SJSA1 (cell line): Measurements from ENCODE around the gene IP6K3. TPM values are rescaled to one million over a fixed set of nuclear protein-coding genes. Genes with fewer than 3 reads are reported as not detected.

Experiments used
- DNase-seq, 2 experiments: peaks; one replicate each; pipeline ENCODE4 v3.0.0-alpha.2; 2015 to 2020; ENCODE audit warnings: low spot score in 2 of 2, low read depth in 1 of 2
- H3K27ac ChIP-seq: fragments of 250-450 bp; sonication (Bioruptor Pico); 2 replicates; pipeline ENCODE4 v1.5.1; 2020; ENCODE audit warnings: mild to moderate bottlenecking, moderate library complexity
- H3K27me3 ChIP-seq: fragments of 250-450 bp; sonication (Bioruptor Pico); replicated peaks from 2 replicates; pipeline ENCODE4 v1.5.1; 2020; ENCODE audit warnings: mild to moderate bottlenecking, moderate library complexity
- H3K36me3 ChIP-seq: fragments of 250-450 bp; sonication (Bioruptor Pico); 2 replicates; pipeline ENCODE4 v1.5.1; 2020; ENCODE audit warnings: mild to moderate bottlenecking
- H3K4me1 ChIP-seq: fragments of 250-450 bp; sonication (Bioruptor Pico); replicated peaks from 2 replicates; pipeline ENCODE4 v1.6.1; 2021; ENCODE audit warnings: mild to moderate bottlenecking
- H3K4me3 ChIP-seq: fragments of 250-450 bp; sonication (Bioruptor Pico); 2 replicates; pipeline ENCODE4 v1.5.1; 2020; ENCODE audit warnings: mild to moderate bottlenecking
- H3K9me3 ChIP-seq: fragments of 250-450 bp; sonication (Bioruptor Pico); replicated peaks from 2 replicates; pipeline ENCODE4 v1.5.1; 2020; ENCODE audit warnings: mild to moderate bottlenecking
- total RNA-seq: library from RNA; depleted of rRNA; stranded (reverse); fragments of >200 nt; shearing (Covaris generic); gene quantifications from 2 replicates; pipeline ENCODE4 v1.2.3, GENCODE V29; 2014

The IP6K3 gene
- total RNA-seq, 1 experiment from 2014 or later = 5.3 TPM

DNA sequence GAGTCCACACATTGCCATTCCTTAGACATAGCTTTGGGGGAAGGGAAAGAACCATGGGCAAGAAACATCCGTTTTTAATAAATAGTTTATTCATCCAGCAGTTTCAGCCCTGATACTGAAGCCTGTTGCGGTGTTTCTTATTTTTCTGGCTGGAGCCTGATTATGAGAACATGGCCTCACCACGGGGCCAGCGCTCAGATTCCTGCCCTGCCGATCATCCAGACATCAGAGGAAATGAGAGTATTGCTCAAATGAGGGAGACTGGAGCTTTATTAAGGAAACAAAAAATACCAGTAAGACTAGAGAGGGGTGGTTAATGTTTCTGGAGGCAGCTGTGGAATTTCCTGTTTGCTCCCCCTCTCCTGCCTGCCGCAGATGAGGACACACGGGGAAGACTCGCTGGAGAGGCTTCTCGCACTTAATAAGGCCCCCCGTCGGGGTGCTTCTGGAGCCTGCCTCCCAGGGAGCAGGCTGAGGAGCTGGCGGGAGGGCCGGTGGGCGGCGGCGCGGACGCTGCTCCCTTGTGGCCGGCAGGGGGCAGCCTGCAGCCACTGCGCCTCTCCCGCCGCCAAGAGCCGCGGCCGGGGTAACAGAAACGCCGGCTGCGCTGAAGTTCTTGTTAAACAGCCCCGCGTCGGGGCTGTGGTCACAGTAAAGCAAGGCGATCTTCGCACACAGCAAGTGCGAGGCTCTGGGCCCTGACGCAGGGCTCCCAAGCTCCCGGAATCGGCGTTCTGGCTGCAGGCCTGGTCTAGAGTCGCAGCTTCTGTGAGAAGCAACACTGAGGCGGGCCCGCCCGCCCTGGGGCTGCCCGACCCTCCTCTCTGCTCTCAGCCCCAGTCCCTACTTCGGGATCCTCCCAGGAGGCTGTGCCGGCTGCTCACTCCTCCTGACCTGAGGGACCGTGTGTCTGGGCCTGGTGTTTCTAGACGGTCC lies 24.7 kb upstream of the IP6K3 start:
- no peaks in the 10 kb centered on the region for H3K27me3 ChIP-seq
- no peaks in the 10 kb centered on the region for H3K9me3 ChIP-seq
- peak overlapping the region; percentile 91 for H3K27ac ChIP-seq
- peak; percentile 96 to 99 for DNase-seq
- peaks cover 58% of the 10 kb centered on the region for H3K4me1 ChIP-seq
- peaks cover 44% of the 10 kb centered on the region for H3K36me3 ChIP-seq
- no peak overlapping the region for H3K4me3 ChIP-seq

DNA sequence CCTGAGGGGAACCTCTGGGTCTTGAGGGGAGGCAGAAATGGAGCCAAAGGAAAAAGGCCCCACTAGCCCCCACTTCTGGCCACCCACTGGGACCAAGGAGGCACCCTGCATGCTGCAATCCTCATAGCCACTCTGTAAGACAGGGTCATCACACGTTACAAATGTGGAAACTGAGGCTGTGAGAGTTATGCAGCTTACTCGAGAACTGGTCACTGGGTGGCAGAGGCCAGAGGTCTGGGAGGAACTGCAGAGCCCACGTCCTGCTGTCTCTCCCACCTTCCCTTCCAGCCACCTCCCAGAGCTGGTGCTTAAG lies 24.1 kb upstream of the IP6K3 start:
- Histone ChIP-seq H3K36me3 (peaks cover 38% of the 10 kb centered on the region), H3K27ac (peak overlapping the region; percentile 91), H3K4me1 (peaks cover 58% of the 10 kb centered on the region), H3K27me3 (no peaks in the 10 kb centered on the region), H3K4me3 (no peak overlapping the region), H3K9me3 (no peaks in the 10 kb centered on the region)
- DNase-seq = no peak

DNA sequence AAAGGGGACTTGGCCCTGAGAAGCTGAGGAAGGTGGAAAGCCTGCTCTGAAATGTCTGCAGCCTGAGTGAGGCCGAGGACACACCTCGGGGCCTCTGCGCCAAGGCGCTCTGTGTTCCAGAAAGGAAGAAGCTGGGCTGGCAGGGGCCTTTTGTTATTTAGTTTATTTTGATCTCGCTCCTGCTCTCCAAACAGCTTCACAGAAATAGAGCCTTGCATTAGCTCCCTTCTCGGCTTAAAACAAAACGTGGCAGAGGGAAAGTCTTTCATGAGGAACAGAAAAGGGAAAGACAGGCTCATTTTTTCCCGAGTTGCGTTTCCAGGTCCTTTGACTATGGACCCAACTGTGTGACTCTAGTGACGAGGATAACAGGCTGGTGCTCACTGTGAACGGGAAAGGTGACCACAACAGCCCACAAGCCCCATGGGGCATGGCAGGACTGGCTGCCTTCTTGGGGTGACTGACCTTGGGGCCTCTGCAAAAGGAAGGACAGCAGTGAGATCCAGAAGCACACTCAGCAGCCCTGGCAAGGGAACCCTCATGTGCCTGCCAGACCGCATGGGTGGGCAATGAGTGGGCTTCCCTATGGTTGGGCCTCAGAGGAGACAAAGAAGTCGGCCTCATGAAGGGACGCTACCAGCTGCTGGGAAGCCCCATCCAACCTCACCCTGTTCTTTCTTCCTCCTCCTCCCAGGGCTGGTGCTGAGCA lies 23.6 kb upstream of the IP6K3 start:
- H3K27me3 ChIP-seq = no peaks in the 10 kb centered on the region
- H3K36me3 ChIP-seq = peaks cover 33% of the 10 kb centered on the region
- peak in 1 of 2 experiments; percentile 46 for DNase-seq
- no peak overlapping the region for H3K4me3 ChIP-seq
- no peaks in the 10 kb centered on the region for H3K9me3 ChIP-seq
- peak overlapping the region; percentile 91 for H3K27ac ChIP-seq
- peaks cover 58% of the 10 kb centered on the region for H3K4me1 ChIP-seq

DNA sequence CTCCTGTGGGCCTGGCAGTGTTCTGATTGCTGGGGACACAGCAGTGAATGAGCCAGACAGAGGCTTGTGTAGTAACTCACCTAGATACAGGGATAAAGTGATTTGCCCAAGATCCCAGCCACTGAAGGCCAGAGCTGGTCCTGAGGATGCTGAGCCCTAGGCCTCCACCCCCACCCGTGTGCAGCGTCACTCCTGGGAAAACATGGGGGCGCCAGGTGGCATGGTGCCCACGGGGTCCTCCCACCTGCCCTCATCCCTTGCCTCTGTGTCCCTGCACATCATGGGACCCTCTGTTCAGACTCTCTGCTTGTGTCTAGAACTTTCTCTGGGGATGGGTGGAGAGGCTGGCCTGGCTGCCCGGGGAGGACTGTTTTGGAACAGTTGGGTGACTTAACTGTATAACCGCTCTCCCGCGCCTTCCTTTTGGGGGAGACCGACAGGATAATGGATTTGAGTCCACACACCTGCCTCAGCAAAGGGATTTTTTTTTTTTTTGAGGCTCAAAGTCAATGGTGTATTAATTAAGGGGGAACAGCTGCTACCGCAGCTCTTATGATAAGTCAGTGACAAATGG lies 22.6 kb upstream of the IP6K3 start:
- Histone ChIP-seq H3K27ac (peak overlapping the region; percentile 91), H3K9me3 (no peaks in the 10 kb centered on the region), H3K27me3 (no peaks in the 10 kb centered on the region), H3K36me3 (peaks cover 23% of the 10 kb centered on the region), H3K4me1 (peaks cover 58% of the 10 kb centered on the region), H3K4me3 (no peak overlapping the region)
- no peak for DNase-seq

DNA sequence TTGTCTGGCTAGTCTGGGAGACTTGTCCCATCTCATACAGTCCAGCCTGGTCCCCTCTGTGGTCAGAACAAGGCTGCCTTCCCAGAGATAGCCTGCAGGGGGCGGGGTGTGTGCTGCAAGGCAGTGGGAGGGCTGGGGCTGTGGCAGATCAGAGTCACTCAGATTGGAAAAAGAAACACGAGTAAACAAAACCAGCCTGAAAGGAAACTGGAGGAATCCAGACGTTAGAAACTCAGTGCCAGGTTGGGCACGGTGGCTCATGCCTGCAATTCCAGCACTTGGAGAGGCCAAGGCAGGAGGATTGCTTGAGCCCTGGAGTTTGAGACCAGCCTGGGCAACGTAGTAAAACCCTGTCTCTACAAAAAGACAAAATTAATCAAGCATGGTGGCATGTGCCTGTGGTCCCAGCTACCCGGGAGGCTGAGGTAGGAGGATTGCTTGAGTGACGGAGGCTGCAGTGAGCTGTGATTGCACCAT lies 22.0 kb upstream of the IP6K3 start:
- Histone ChIP-seq H3K36me3 (peaks cover 21% of the 10 kb centered on the region), H3K27ac (peak overlapping the region; percentile 5), H3K27me3 (no peaks in the 10 kb centered on the region), H3K9me3 (no peaks in the 10 kb centered on the region), H3K4me3 (no peak overlapping the region), H3K4me1 (peaks cover 55% of the 10 kb centered on the region)
- DNase-seq = peak; percentile 80 to 93

DNA sequence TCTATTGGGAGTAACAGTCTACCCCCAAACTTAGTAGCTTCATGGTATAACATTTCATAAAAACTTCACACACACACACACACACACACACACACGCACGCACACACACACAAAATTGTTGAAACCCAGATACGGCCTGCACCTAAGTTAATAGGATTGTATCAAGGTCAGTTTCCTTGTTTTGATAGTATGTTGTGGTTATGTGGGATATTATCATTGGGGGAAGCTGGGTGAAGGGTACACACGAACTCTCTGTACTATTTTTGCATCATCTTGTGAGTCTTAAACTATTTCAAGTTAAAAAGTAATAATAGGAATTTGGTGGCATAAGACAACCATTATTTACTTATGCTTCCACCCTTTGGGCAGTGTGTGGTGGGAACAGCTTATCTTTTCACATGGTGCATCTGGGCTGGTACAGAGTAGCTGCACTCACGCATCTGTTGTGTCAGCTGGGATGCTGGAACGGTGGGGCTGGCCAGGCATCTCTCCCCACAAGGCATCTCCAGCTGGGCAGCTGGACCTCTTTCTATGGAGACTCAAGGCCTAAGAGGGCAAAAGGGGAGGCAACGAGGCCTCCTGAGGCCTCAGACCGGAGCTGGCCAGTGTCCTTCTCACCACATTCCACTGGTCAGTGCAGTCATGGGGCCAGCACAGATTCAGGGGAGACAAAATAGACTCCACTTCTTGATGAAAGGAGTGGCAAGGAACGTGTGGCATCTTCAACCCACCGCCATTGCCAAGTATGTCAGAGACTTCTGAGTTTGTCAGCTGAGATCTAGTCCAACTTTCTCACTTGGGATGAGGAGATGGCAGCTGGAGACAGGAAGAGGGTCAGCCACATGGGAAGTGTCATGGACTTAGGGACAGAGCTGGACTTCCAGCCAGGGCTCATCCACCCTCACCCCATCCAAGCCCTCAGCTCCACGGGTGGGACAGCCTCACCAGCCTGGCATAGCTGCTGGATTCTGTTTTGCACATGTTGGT lies 20.5 kb upstream of the IP6K3 start:
- Histone ChIP-seq H3K36me3 (peaks cover 6% of the 10 kb centered on the region), H3K4me1 (peaks cover 43% of the 10 kb centered on the region), H3K27ac (no peak overlapping the region), H3K9me3 (no peaks in the 10 kb centered on the region), H3K4me3 (no peak overlapping the region), H3K27me3 (no peaks in the 10 kb centered on the region)
- DNase-seq = no peak

DNA sequence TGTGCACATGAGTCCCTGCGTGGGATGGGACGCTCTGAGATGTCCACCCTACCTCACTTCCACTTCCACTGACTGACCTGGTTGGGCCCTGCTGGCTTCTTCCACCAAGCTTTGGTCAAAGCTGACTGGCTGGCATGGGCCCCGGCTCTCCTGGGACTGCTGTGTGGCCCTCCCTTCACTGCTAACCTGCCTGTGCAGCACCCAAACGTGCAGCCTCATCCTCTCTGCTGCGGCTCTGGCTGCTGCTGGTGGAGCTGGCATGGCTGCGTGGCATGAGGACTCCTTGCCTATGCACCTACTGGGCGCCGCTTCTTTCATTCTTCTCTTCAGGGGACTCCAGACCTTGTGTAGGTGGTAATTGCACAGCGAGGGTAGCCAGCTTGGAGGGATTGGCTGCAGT lies 18.7 kb upstream of the IP6K3 start:
- Histone ChIP-seq H3K4me1 (peaks cover 43% of the 10 kb centered on the region), H3K4me3 (no peak overlapping the region), H3K27ac (no peak overlapping the region), H3K36me3 (no peaks in the 10 kb centered on the region), H3K9me3 (no peaks in the 10 kb centered on the region), H3K27me3 (no peaks in the 10 kb centered on the region)
- DNase-seq = no peak

DNA sequence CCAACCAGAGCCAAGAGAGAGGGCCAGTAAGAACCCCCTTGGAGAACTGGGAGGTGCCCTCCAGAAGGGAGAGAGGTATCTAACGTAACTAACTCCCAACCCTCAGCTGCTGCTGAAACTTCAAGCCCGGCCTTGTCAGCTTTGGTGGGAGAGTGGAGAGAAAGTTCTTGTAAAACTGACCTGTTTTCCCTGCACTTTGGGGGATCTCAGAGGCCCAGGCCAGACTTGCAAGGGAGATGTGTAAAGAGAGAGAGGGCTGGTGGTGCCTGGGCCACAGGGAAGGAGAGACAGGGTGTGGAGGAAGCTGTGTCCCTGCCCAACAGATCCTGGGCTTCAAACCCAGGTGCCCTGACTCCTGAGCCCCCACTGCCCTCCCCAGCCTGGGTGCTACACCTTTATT lies 17.3 kb upstream of the IP6K3 start:
- no peaks in the 10 kb centered on the region for H3K27me3 ChIP-seq
- H3K4me3 ChIP-seq = no peak overlapping the region
- H3K4me1 ChIP-seq = peaks cover 34% of the 10 kb centered on the region
- H3K27ac ChIP-seq = no peak overlapping the region
- no peaks in the 10 kb centered on the region for H3K9me3 ChIP-seq
- no peak for DNase-seq
- no peaks in the 10 kb centered on the region for H3K36me3 ChIP-seq

DNA sequence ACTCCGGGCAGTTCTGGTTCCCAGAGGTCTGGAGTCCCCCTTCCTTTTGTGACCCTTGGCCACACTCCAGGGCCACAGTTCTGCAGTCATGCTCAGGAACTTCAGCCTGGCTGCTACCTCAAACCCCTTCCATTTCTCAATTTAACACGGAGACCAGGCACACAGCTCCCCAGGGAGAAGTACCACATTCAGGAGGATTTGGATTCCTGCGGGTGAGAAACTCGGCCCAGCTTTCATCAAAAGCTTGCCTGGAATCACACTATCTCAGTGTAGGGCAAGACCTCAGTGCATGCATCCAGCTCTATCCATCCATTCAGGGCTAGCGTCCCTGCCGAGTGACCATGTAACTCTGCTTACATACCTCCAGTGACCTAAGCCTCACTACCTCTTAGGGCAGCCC lies 16.8 kb upstream of the IP6K3 start:
- Histone ChIP-seq H3K36me3 (no peaks in the 10 kb centered on the region), H3K4me1 (peaks cover 33% of the 10 kb centered on the region), H3K9me3 (no peaks in the 10 kb centered on the region), H3K4me3 (no peak overlapping the region), H3K27ac (no peak overlapping the region), H3K27me3 (no peaks in the 10 kb centered on the region)
- DNase-seq = no peak

DNA sequence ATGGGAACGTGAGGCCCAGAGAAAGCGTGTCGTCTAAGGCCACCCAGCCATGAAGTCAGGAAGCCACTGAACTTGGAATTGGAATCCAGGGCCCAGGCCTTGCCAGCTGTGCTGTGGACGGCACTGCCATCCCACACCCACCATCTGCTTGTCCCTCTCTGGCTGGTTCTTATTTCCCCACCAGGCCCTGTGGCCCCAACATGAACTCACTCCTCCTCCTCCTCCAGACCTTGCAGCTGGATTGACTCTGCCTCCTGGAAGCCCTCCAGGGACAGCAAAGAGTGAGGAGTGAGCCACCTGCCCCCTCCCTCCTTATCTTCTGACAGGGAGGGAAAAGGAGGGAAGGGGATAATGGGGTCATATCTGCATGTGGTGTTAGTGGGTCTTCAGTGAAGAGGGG lies 16.0 kb upstream of the IP6K3 start:
- Histone ChIP-seq H3K36me3 (no peaks in the 10 kb centered on the region), H3K27ac (no peak overlapping the region), H3K4me3 (no peak overlapping the region), H3K4me1 (peaks cover 30% of the 10 kb centered on the region), H3K27me3 (no peaks in the 10 kb centered on the region), H3K9me3 (no peaks in the 10 kb centered on the region)
- no peak for DNase-seq

DNA sequence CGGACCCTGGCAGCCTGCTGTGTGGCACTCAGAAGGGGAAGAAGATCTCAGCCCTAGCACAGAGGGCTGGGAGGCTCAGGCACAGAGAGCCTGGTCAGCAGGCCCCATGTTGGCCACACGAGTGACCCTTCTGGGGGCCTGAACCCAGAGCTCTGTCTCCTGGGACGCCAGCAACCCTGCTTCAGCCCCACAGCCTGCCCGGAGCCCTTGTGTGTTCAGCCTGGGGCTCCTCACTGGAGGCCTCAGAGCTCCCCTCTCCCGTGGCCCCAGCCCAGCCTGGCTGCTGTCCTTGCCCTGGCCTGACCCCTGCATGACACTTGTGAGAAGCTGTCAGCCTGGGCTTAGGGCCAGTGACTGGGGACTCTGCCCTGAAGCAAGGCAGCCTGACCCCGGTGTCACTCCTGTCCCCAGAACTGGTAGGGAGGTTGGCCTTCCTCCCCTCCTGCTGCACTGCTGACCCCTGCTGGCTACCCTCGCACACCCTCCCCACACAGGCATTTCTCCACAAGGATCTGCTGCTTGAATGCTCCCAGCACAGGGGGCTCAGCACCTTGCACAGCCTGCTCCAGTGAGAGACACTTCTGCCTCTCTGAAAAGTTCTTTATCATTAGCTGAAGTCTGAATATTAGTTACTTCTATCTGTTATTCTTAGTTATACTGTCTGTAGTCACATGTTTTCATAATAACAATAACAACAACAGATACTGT lies 15.4 kb upstream of the IP6K3 start:
- no peaks in the 10 kb centered on the region for H3K36me3 ChIP-seq
- no peak overlapping the region for H3K27ac ChIP-seq
- peaks cover 30% of the 10 kb centered on the region for H3K4me1 ChIP-seq
- H3K4me3 ChIP-seq = no peak overlapping the region
- peak; percentile 68 to 76 for DNase-seq
- no peaks in the 10 kb centered on the region for H3K27me3 ChIP-seq
- H3K9me3 ChIP-seq = no peaks in the 10 kb centered on the region

DNA sequence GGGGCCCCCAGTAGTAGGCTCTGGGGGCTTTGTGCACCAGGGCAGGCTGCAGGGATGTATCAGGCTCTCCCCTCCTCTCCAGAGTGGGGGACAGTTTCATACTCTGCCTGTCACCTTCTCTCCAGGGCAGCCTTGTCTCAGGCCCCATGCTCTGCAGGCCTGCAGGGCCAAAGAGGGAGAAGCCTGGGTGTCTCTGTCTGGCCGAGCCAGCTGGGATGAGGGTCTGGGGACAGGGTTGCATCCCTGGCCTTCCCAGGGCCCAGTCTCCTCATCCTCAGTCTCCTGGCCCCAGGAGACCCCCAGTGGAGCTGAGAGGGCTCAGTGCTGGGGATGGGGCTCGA lies 14.8 kb upstream of the IP6K3 start:
- no peaks in the 10 kb centered on the region for H3K9me3 ChIP-seq
- H3K27me3 ChIP-seq = no peaks in the 10 kb centered on the region
- no peak for DNase-seq
- no peak overlapping the region for H3K4me3 ChIP-seq
- no peaks in the 10 kb centered on the region for H3K36me3 ChIP-seq
- H3K27ac ChIP-seq = no peak overlapping the region
- peaks cover 30% of the 10 kb centered on the region for H3K4me1 ChIP-seq
